GM12878 (cell line): ENCODE results near the gene GLT1D1.

Experiments
- BMI1 ChIP-seq: fragments of 450-650 bp; IDR thresholded peaks from 2 replicates; pipeline ENCODE4 v1.6.1; 2016; ENCODE audit warnings: mild to moderate bottlenecking, moderate library complexity, borderline replicate concordance
- CTCF ChIP-seq, 3 experiments: IDR thresholded peaks in 2 of 3; conservative IDR thresholded peaks in 1 of 3; 2 replicates each; pipeline ENCODE4 v1.5.1; 2011; ENCODE audit warnings: low read depth in 3 of 3, low read length in 3 of 3, mild to moderate bottlenecking in 3 of 3, control low read depth in 2 of 3, moderate library complexity in 2 of 3, inconsistent platforms in 1 of 3, mixed read lengths in 1 of 3; ENCODE audit not compliant: control insufficient read depth in 2 of 3, insufficient read depth in 1 of 3; ENCODE audit errors: extremely low read depth in 1 of 3

DNA sequence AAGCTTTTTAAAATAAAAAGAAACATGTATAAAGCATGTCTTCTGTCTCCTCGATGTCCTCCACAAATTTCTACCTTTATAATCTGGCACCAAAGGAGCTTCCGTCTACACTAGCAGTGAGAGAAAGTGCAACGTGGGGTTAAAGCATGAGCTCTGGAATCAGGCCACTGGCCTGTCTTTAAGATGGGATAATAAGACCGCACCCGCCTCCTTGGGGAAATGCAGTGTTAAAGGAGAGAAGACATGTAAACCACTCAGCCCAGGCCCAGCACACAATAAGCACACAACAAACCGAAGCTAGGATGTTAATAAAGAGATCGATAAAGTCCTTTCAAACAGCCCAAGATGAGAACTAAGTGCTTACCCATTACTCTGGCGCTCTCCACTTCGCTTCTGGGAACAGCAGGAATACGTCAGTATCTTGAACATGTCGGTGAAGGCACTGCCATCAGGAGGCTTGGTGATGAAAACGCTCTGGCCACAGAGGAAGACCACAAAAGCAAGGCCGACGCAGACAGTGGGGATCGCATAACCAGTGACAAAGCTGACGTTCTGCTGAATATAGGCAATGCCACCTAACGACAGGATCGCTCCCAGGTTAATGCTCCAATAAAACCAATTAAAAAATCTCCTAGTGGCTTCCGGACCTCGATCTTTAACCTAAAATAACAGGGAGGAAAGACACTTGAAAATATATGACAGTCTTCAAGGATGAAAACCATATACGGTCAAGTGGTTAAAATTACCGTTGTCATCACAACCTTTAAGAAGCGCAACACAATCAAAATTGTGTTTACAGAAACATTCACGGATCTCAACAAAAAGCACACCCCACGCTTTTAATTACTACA, 38.6 kb upstream of the GLT1D1 start:
- no peak for TF ChIP-seq CTCF (IDR thresholded peaks at IDR 0.05 in 2 of 3, conservative IDR thresholded peaks at IDR 0.05 in 1 of 3; ENCODE audit: control insufficient read depth in 2 of 3, extremely low read depth in 1 of 3, insufficient read depth in 1 of 3, low read depth in 3 of 3, low read length in 3 of 3)
- TF ChIP-seq BMI1: no peak
